PC-9 (cell line): ENCODE data around the gene CPED1.

Experiments used
- EZH2 ChIP-seq: fragments of 200-600 bp; sonication (generic); IDR thresholded peaks from 2 replicates; pipeline ENCODE4 v1.8.0; 2017; ENCODE audit warnings: antibody characterized with exemption, low read depth
- TF ChIP-seq, protein P1 (sequence below): fragments of 200-600 bp; sonication (generic); conservative IDR thresholded peaks from 2 replicates; pipeline ENCODE4 v1.6.1; 2017; ENCODE audit warnings: mixed run types, antibody characterized with exemption, mild to moderate bottlenecking, moderate library complexity

DNA sequence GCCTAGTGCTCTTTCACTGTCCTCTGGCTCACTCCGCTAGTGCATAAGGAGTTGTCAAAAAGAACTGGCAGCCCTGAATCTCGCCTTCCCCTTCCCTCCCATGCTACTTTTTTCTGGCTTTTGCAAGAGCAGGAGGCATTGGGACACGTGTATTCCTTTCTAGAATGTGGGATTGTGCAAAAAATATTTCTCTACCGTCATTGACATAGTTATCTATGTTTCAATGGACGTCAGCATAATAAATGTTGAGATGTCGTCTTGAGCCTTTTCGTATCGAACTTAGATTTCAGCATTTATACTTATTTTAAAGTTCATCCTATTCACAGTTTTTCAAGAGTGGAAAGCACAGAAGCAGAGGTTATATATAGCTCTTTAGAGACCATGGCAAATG, 37.2 kb upstream of the CPED1 start:
- TF ChIP-seq, protein P1, sequence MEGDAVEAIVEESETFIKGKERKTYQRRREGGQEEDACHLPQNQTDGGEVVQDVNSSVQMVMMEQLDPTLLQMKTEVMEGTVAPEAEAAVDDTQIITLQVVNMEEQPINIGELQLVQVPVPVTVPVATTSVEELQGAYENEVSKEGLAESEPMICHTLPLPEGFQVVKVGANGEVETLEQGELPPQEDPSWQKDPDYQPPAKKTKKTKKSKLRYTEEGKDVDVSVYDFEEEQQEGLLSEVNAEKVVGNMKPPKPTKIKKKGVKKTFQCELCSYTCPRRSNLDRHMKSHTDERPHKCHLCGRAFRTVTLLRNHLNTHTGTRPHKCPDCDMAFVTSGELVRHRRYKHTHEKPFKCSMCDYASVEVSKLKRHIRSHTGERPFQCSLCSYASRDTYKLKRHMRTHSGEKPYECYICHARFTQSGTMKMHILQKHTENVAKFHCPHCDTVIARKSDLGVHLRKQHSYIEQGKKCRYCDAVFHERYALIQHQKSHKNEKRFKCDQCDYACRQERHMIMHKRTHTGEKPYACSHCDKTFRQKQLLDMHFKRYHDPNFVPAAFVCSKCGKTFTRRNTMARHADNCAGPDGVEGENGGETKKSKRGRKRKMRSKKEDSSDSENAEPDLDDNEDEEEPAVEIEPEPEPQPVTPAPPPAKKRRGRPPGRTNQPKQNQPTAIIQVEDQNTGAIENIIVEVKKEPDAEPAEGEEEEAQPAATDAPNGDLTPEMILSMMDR, result no peak
- no peak for TF ChIP-seq EZH2
